ENCODE data around the gene RC3H1.

DNA sequence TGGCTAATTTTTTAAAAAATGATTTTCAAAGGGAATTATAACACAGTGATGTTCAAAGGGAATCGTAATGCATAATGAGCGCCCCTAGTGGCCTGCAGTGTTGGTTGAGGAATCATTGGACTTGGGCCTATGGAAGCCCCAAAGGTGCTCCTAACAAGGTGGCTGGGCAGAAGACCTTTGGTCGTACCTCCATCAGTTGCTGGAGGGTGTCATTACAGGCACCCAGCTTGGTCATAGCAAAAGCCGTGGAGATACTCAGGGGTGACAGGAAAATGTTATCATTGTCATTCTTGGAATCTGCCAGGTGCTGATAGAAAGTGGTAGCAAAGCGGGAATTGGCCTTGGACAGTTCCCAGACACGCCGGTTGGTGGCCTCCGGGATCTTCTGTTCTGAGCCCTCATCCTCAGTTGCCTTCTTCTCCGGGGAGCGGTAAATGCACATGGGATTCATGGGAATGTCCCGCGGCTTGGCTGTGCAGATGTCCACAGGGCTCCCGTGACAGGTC lies 107.7 kb downstream of the RC3H1 start:
- no peak for TF ChIP-seq KLF10 (tag by site-specific recombination; IDR thresholded peaks at IDR 0.05)
- no peak for TF ChIP-seq ZFP41 (tag by site-specific recombination; IDR thresholded peaks at IDR 0.05; ENCODE audit: borderline replicate concordance)
